Panc1 (cell line): ENCODE data around the gene ANO4. TPM values are rescaled to one million over a fixed set of nuclear protein-coding genes. Genes with fewer than 3 reads are reported as not detected.

ENCODE experiments used
- ATAC-seq: fragments of 200-7000 bp; cut with Tn5 transposase; 2 replicates; pipeline ENCODE4 v1.9.1; 2020; ENCODE audit warnings: mild to moderate bottlenecking, moderate library complexity
- BruUV-seq: library from RNA; stranded (reverse); fragments of 400-500 nt; replicated peaks from 2 replicates; lab custom pipeline; 2021; lab: Mats Ljungman, UMichigan
- CTCF ChIA-PET: fragments of 300-600 bp; sonication (Branson Sonifier 250); formaldehyde crosslinking; loops from one replicate; lab custom pipeline; 2022; ENCODE audit warnings: antibody characterized with exemption; lab: Charles Lee
- POLR2A ChIA-PET: fragments of 300-600 bp; sonication (Branson Sonifier 250); formaldehyde crosslinking; loops from one replicate; lab custom pipeline; 2022; ENCODE audit warnings: antibody characterized with exemption; lab: Charles Lee
- DNase-seq: peaks from one replicate; pipeline ENCODE4 v3.0.0-alpha.2; 2010; ENCODE audit warnings: low read depth, low spot score
- H3K27ac ChIP-seq: 2 replicates; pipeline ENCODE4 v1.5.1; 2011; ENCODE audit warnings: mild to moderate bottlenecking, low read length, inconsistent platforms
- H3K27me3 ChIP-seq: fragments of 200-500 bp; sonication (Bioruptor generic); 2 replicates; pipeline ENCODE4 v1.6.0; 2014; ENCODE audit warnings: low read length, inconsistent platforms; ENCODE audit not compliant: control insufficient read depth, insufficient read depth
- H3K36me3 ChIP-seq: fragments of 200-500 bp; sonication (Bioruptor generic); 2 replicates; pipeline ENCODE4 v1.5.1; 2014; ENCODE audit warnings: inconsistent platforms, mild to moderate bottlenecking, low read length, moderate library complexity; ENCODE audit not compliant: control insufficient read depth, insufficient read depth
- H3K4me1 ChIP-seq: 2 replicates; pipeline ENCODE4 v1.5.1; 2011; ENCODE audit warnings: inconsistent platforms, mild to moderate bottlenecking, low read length, moderate library complexity; ENCODE audit not compliant: control insufficient read depth, insufficient read depth
- H3K4me3 ChIP-seq, 2 experiments: 2 replicates each; pipeline ENCODE4 v1.5.1; 2011 to 2012; ENCODE audit warnings: low read depth in 2 of 2, low read length in 2 of 2, mild to moderate bottlenecking in 2 of 2, inconsistent platforms in 1 of 2, moderate library complexity in 1 of 2
- H3K9me3 ChIP-seq: fragments of 200-500 bp; sonication (Bioruptor generic); 2 replicates; pipeline ENCODE4 v1.5.1; 2014; ENCODE audit warnings: low read depth, mild to moderate bottlenecking, inconsistent platforms, low read length, moderate library complexity; ENCODE audit not compliant: control insufficient read depth, insufficient read depth
- CTCF ChIP-seq: fragments of 450-650 bp; IDR thresholded peaks from 2 replicates; pipeline ENCODE4 v1.5.1; 2017; ENCODE audit warnings: mild to moderate bottlenecking
- POLR2AphosphoS5 ChIP-seq: IDR thresholded peaks from 2 replicates; pipeline ENCODE4 v1.6.1; 2012; ENCODE audit warnings: mild to moderate bottlenecking, low read depth, low read length, moderate library complexity
- REST ChIP-seq, 2 experiments: IDR thresholded peaks; 2 replicates each; pipeline ENCODE4 v1.6.1; 2011 to 2012; ENCODE audit warnings: low read depth in 2 of 2, control low read depth in 1 of 2, low read length in 1 of 2, mild to moderate bottlenecking in 1 of 2, moderate library complexity in 1 of 2; ENCODE audit not compliant: insufficient read depth in 1 of 2
- SIN3A ChIP-seq: IDR thresholded peaks from 2 replicates; pipeline ENCODE4 v1.6.1; 2012; ENCODE audit warnings: low read depth, mild to moderate bottlenecking, low read length, moderate library complexity, borderline replicate concordance; ENCODE audit not compliant: insufficient read depth
- TCF7L2 ChIP-seq: IDR thresholded peaks from 2 replicates; pipeline ENCODE4 v1.6.1; 2011; ENCODE audit warnings: mild to moderate bottlenecking, low read depth, low read length, inconsistent platforms
- in situ Hi-C: cut with HindIII; loops from 2 replicates; pipeline ENCODE4 v1.10.0; 2016; ENCODE audit warnings: low sequenced_read_pairs, low pct_unique_long_range_greater_than_20kb
- intact Hi-C: fragments of 100-400 bp; cut with micrococcal nuclease; formaldehyde crosslinking; loops from one replicate; pipeline ENCODE4 v1.10.0; 2022; ENCODE audit not compliant: unreplicated experiment
- total RNA-seq: library from RNA; stranded (reverse); gene quantifications from one replicate; pipeline ENCODE4 v1.2.1, GENCODE V29; 2021; ENCODE audit not compliant: unreplicated experiment

Gene ANO4
- total RNA-seq, 1 experiment from 2014 or later = not detected

GRCh38 chr12:100851637-100852036 lies 57.1 kb downstream of the ANO4 start:
- H3K9me3 ChIP-seq = no peaks in the 10 kb centered on the region
- ATAC-seq (no peak), DNase-seq (no peak)
- H3K36me3 ChIP-seq = no peaks in the 10 kb centered on the region
- in situ Hi-C loops = no loop called here
- BruUV-seq = no TSS peak
- CTCF ChIA-PET = no interaction called here
- H3K27ac ChIP-seq = no peak overlapping the region
- H3K4me3 ChIP-seq = no peak overlapping the region
- no peaks in the 10 kb centered on the region for H3K4me1 ChIP-seq
- POLR2A ChIA-PET = no interaction called here
- intact Hi-C loops = no loop called here
- no peaks in the 10 kb centered on the region for H3K27me3 ChIP-seq
- TF ChIP-seq SIN3A = no peak
- TF ChIP-seq TCF7L2 = no peak
- TF ChIP-seq REST (IDR thresholded peaks at IDR 0.05; ENCODE audit: insufficient read depth in 1 of 2, low read depth in 2 of 2, low read length in 1 of 2) = no peak
- no peak for TF ChIP-seq CTCF
- no peak for TF ChIP-seq POLR2AphosphoS5

- ChIA-PET POLR2A (no interaction called here), CTCF (no interaction called here)
Observed at GRCh38 chr12:100857418-100857817, 62.8 kb downstream of the ANO4 start.

More at GRCh38 chr12:100857418-100857817, 62.8 kb downstream of the ANO4 start:
- Histone ChIP-seq H3K4me3 (no peak overlapping the region), H3K36me3 (no peaks in the 10 kb centered on the region), H3K27ac (no peak overlapping the region), H3K9me3 (no peaks in the 10 kb centered on the region), H3K27me3 (no peaks in the 10 kb centered on the region), H3K4me1 (no peaks in the 10 kb centered on the region)
- no peak for TF ChIP-seq SIN3A
- no peak for TF ChIP-seq POLR2AphosphoS5
- TF ChIP-seq CTCF = no peak
- TF ChIP-seq TCF7L2 = no peak
- TF ChIP-seq REST (IDR thresholded peaks at IDR 0.05; ENCODE audit: insufficient read depth in 1 of 2, low read depth in 2 of 2, low read length in 1 of 2) = no peak
- ATAC-seq (no peak), DNase-seq (no peak)
- no TSS peak for BruUV-seq
- in situ Hi-C loops (no loop called here), intact Hi-C loops (no loop called here)
